ENCODE results near the gene PTTG1. TPM values are rescaled to one million over a fixed set of nuclear protein-coding genes. Genes with fewer than 3 reads are reported as not detected.

The PTTG1 gene
- total RNA-seq, 2 experiments from 2014 or later = 15.1 to 17.6 TPM

DNA sequence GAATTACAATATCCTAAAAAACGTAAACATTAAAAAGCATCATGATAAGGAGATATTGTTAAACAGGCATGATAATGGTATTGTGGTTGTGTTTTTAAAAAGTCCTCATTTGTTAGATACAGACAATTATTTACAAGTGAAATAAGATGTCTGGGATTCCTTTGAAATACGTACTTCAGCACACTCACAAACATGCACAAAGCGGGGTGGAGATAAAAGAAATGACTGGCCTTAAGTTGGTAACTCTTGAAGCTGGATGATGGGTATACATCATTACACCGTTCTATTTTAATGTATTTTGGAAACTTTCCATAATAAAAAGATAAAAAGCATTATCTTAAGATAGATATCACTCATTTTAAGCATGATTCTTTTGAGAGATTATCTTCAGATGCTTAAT, 22.8 kb upstream of the PTTG1 start:
- ChIA-PET POLR2A (interaction anchor here (1.9 kb wide), 1 partner anchor 20 kb away, joined by 10 read pairs; the partner anchor contains the start of gene SLU7), CTCF (interaction anchor here (0.6 kb wide), 1 partner anchor 115 kb away, joined by 3 read pairs; no protein-coding TSS in a partner anchor)
- H3K27ac ChIP-seq (ENCODE audit: low read depth in 1 of 2, low read length in 2 of 2) = no peak overlapping the region
- peaks cover 18% of the 10 kb centered on the region for H3K36me3 ChIP-seq (ENCODE audit: insufficient read depth, low read length)
- ATAC-seq (ENCODE audit: poor library complexity) (no peak), DNase-seq (no peak)
- peaks cover 36% of the 10 kb centered on the region for H3K36me3 Mint-ChIP-seq (ENCODE audit: low read depth)
- TF ChIP-seq CTCF (IDR thresholded peaks at IDR 0.05) = no peak
- no peaks in the 10 kb centered on the region for H3K27me3 ChIP-seq (ENCODE audit: control insufficient read depth in 1 of 2, insufficient read depth in 2 of 2, low read length in 2 of 2)
- H3K4me1 Mint-ChIP-seq (ENCODE audit: low read depth) = peaks cover 24% of the 10 kb centered on the region
- no peaks in the 10 kb centered on the region for H3K27me3 Mint-ChIP-seq
- peaks cover 12% of the 10 kb centered on the region for H3K4me1 ChIP-seq (ENCODE audit: insufficient read depth, low read length)
- no peaks in the 10 kb centered on the region for H3K9me3 ChIP-seq (ENCODE audit: control insufficient read depth in 1 of 2, insufficient read depth in 1 of 2, low read length in 2 of 2)
- peak overlapping the region; percentile 58 for H3K27ac Mint-ChIP-seq
- H3K4me3 Mint-ChIP-seq = peak overlapping the region; percentile 92
- H3K9me3 Mint-ChIP-seq = no peaks in the 10 kb centered on the region
- H3K4me3 ChIP-seq (ENCODE audit: low read length) = no peak overlapping the region
- intact Hi-C loops (cut with DNase I, micrococcal nuclease) = no loop called here

DNA sequence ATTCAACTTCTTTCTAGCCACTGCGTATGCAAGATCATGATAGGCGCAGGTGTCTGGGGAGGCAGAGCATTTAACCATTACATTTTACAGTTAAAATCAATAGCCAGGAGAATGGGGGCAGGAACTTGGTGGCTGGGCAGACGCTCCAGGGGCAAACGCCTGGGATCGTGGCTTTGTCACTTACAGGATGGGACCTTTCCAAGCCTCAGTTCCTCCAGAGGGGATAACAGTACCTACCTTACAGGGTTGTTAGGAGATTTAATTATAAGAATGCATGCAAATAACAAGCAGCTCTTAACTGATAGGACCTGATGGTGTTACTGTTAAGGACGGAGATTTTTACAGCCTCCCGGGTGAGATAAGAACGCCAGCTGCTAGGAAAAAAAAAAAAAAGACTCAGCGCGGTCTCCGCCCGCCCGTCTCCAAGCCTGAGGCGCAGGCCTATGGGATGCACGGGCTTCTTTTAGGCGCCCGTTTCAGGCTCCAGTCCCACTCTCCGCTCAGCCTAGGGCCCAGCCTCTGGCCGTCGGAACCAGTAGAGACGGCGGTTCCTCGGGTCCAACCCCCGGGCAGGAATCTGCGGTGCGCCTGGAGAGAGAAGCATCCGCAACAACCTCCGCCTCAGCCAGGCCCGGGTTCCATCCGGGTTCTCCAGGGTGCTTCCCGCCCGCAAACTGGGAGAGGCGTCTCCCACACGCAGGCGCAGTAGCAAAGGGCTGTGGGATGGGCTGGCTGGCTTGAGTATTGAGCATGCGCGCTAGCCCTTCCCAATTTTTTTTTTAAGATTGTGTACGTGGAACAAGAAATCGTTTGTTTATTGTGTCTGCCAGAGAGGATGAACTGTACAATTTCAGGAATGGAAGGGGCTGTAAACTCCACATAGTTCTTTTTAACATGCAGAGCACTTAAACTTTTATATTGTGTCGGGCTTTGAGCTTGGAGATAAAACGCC, 22.0 kb upstream of the PTTG1 start, which contains the start of gene FAM200C:
Gene FAM200C, minus strand, starts transcription at position 653 of the 952 bp plus-strand sequence. CDS start 4,564 bp downstream, outside the sequence.
- Mint-ChIP-seq H3K27ac (peak within 1 kb of the TSS; percentile 58), H3K9me3 (no peaks in the 10 kb centered on the region), H3K27me3 (no peaks in the 10 kb centered on the region), H3K4me3 (peak within 1 kb of the TSS; percentile 92), H3K36me3 (ENCODE audit: low read depth) (peaks cover 45% of the 10 kb centered on the region), H3K4me1 (ENCODE audit: low read depth) (peaks cover 24% of the 10 kb centered on the region)
- DNase-seq (peak in 13 of 14 experiments; percentile 17 to 84 (median 50)), ATAC-seq (ENCODE audit: poor library complexity) (peak; percentile 82)
- ChIA-PET CTCF (interaction anchor here (0.6 kb wide), 1 partner anchor 114 kb away, joined by 3 read pairs; no protein-coding TSS in a partner anchor), POLR2A (interaction anchor here (0.9 to 1.9 kb wide), 2 partner anchors 17 to 19 kb away, joined by 3 to 10 read pairs; partner anchors contain the start of gene SLU7)
- no peak for TF ChIP-seq CTCF (IDR thresholded peaks at IDR 0.05)
- H3K4me1 ChIP-seq (ENCODE audit: insufficient read depth, low read length) = peaks cover 12% of the 10 kb centered on the region
- intact Hi-C loops (cut with DNase I, micrococcal nuclease) = no loop called here
- H3K4me3 ChIP-seq (ENCODE audit: low read length) = peak within 1 kb of the TSS; percentile 80
- H3K9me3 ChIP-seq (ENCODE audit: control insufficient read depth in 1 of 2, insufficient read depth in 1 of 2, low read length in 2 of 2) = no peaks in the 10 kb centered on the region
- no peaks in the 10 kb centered on the region for H3K27me3 ChIP-seq (ENCODE audit: control insufficient read depth in 1 of 2, insufficient read depth in 2 of 2, low read length in 2 of 2)
- peaks cover 26% of the 10 kb centered on the region for H3K36me3 ChIP-seq (ENCODE audit: insufficient read depth, low read length)
- H3K27ac ChIP-seq (ENCODE audit: low read depth in 1 of 2, low read length in 2 of 2) = peak within 1 kb of the TSS; percentile 2 to 40

All from CD4-positive, alpha-beta T cell (primary cell).